ENCODE data around the gene FRMPD4. TPM values are rescaled to one million over a fixed set of nuclear protein-coding genes. Genes with fewer than 3 reads are reported as not detected.
"Not testable (repeated sequence)": the region's sequence is repeated elsewhere in the genome, so short reads cannot be mapped to it uniquely, and the experiment has no call there.

Gene FRMPD4
- total RNA-seq, 1 donor from 2014 or later = under 0.01 TPM

DNA sequence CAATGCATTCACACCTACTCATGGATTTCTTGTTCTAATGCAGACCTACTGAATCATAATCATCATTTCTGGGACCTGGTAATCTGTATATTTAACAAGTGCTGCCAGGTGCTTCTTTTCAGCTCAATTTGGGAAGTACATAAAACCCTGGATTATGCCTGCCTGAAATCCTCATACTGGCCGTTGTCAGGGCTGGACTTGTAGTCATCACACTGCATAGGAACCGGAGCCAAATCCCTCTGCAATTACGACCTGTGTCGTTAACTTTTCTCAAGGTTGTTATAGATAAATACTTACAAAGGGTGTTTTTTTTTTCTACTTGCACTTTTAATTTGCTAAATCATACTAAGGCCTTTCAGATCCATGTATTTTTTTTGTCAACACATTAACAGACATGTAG, 358.1 kb downstream of the FRMPD4 start:
- DNase-seq (ENCODE audit: low read depth, low spot score) = no peak

- DNase-seq (ENCODE audit: low read depth, low spot score) = no peak
These were observed 359.7 kb downstream of the FRMPD4 start for GRCh38 chrX:12497832-12498591.

DNA sequence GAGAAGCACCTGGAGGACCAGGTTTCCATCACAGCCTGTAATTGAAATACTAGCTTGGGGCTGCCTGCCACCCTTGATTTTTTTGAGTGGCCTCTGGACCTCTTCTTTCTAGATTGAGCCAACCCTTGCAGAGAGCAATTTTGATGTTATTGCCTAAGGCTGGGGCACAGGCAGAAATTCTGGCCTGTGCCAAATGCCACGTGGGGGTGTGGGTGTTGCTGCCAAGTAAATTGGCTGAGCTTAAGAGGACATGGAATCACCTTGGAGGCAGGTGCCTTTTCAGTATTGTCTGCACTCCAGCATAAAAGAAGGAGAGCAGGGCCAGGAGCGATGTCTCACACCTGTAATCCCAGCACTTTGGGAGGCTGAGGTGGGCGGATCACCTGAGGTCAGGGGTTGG, 366.9 kb downstream of the FRMPD4 start:
- DNase-seq (ENCODE audit: low read depth, low spot score) = no peak

GRCh38 chrX:12515384-12515783, 377.1 kb downstream of the FRMPD4 start:
- not testable (repeated sequence) for DNase-seq (ENCODE audit: low read depth, low spot score)

DNA sequence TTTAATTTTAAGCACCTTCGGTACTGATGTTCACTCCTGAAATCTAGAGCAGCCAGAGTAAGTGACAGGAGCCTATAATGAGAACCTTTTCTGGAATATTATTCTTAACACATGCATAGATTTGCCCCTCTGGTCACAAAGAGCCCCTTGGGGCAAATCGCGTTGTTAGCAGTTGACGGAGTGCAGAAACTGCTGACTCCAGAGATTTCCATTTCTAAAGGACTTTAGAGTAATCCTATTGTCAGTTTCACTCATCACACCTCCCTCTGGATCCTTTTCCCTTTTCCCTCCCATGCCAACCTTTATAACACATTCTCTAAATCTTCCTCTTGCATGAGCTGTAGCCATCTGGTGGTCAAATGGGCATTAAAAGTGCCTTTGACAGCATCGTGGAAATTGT, 388.0 kb downstream of the FRMPD4 start:
- no peak for DNase-seq (ENCODE audit: low read depth, low spot score)

DNA sequence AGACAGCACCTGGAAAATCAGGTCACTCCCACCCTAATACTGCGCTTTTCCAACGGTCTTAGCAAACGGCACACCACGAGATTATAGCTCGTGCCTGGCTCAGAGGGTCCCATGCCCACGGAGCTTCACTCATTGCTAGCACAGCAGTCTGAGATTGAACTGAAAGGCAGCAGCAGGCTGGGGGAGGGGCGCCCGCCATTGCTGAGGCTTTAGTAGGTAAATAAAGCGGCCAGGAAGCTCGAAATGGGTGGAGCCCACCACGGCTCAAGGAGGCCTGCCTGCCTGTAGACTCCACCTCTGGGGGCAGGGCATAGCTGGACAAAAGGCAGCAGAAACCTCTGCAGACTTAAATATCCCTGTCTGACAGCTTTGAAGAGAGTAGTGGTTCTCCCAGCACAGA, 399.8 kb downstream of the FRMPD4 start:
- not testable (repeated sequence) for DNase-seq (ENCODE audit: low read depth, low spot score)

DNA sequence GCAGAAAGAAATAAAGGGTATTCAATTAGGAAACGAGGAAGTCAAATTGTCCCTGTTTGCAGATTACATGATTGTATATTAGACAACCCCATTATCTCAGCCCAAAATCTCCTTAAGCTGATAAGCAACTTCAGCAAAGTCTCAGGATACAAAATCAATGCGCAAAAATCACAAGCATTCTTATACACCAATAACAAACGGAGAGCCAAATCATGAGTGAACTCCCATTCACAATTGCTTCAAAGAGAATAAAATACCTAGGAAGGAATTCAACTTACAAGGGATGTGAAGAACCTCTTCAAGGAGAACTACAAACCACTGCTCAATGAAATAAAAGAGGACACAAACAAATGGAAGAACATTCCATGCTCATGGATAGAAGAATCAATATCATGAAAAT, 404.0 kb downstream of the FRMPD4 start:
- not testable (repeated sequence) for DNase-seq (ENCODE audit: low read depth, low spot score)

- no peak for DNase-seq (ENCODE audit: low read depth, low spot score)
These were observed 410.1 kb downstream of the FRMPD4 start for GRCh38 chrX:12548341-12548740.

- no peak for DNase-seq (ENCODE audit: low read depth, low spot score)
These were observed 410.5 kb downstream of the FRMPD4 start for GRCh38 chrX:12548746-12549145.

DNA sequence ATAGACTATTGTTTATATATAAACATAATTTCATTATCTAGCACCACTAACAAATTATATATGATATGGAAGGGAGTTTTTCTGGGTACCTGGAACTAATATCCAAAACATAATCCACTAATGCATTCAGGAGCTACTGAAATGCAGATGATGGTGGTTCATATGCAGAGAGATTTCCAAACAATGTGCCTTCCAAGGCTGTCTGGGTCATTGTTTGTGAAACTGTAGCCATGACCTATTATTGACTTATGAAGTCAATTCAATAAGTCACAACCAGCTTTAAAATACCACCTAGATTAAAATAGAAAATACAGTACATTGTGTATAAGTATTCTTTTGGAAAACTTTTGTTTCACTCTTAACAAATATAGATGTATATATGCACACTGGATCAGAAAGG, 415.9 kb downstream of the FRMPD4 start:
- DNase-seq (ENCODE audit: low read depth, low spot score) = no peak

- DNase-seq (ENCODE audit: low read depth, low spot score) = no peak
These were observed 424.8 kb downstream of the FRMPD4 start for GRCh38 chrX:12563121-12563520.

- DNase-seq (ENCODE audit: low read depth, low spot score) = no peak
These were observed 425.9 kb downstream of the FRMPD4 start for GRCh38 chrX:12564221-12564620.

DNA sequence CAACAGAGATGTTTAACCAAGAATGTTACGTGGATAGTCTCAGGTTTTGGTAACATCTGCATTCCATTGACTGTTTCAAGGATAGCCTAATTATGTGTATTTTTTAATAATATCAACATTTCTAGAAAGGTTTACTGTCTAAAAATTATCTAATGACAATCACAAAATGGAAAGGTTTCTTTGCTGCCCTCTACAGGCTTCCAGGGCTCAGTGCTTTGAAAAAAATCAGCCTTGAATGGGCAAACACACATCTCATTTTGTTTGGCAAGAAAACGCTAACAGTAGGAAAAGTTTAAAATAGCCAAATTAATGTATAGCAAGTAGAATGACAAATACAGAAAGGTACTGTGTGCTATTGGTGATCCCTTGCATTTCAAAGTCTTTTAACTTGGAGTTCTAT, 429.6 kb downstream of the FRMPD4 start:
- no peak for DNase-seq (ENCODE audit: low read depth, low spot score)

GRCh38 chrX:12570859-12571501, 432.7 kb downstream of the FRMPD4 start:
- no peak for DNase-seq (ENCODE audit: low read depth, low spot score)

DNA sequence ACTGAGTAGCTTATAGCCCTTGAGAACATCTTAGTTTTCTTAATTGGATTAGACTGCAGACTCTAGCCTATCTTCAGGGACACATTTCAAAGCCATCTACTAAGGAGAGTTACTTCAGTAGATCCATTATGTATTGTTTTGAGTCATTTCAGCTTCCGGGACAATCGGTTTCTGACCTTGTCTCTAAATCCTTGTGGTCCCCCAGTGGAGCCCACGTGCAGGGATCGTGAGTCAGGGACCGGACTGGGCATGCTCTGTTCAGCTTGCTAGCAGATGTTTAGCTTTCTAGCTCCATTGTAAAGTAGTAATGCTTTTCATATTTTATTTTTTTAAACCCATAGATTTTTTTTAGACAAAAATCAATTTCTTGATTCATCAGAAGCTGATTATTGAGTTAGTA, 441.0 kb downstream of the FRMPD4 start:
- DNase-seq (ENCODE audit: low read depth, low spot score) = no peak

DNA sequence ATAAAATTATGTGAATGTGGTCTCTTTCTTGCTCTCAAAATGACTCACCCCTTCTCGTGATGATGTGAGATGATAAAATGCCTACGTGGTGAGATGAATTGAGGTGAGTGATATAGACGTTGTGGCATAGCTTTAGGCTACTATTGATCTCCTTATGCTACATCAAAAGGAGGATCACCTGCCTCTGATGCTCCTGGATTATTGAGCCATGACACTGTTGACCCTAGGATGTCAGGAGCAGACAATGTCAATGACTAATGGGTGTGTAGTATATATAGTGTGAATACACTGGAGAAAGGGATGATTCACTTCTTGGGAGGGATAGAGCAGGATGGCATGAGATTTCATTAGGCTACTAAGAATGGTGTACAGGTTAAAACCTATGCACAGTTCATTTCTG, 442.3 kb downstream of the FRMPD4 start:
- DNase-seq (ENCODE audit: low read depth, low spot score) = no peak

DNA sequence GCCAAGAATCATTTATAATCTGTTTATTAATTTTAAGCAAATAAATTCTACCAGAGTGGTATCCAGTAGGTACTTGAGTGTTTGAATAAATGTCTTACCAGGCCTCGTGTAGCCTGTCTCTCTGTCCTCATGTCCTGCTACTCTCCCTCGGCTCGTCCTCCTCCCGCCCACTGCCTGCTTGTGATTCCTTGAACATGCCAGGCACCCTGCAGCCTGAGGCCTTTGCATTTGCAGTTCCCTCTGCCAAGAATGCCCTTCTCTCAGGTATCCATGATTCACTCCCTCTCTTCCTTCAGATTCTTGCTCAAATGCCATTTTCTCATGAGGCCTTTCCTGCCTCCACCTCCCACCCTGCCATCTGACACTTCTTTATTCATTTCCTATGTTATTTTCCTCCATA, 443.3 kb downstream of the FRMPD4 start:
- DNase-seq (ENCODE audit: low read depth, low spot score) = no peak

DNA sequence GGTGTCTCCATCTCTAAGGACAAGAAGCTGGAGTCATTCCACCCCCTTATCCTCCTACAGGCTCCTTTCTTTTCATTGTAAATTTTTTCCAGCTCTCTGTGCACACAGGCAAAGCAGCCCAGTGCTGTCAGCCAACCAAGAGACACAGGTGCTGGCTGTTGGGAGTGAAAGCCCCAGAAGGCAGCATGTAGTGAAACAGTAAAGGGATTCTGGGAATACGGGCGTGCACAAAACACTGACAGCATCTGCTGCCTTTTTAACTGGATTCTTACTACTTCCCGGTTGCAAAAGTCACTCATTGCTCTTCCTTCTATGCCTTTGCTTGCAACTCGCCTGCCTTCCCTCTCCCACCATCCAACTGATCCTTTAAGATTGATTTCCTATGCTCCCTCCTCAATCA, 444.4 kb downstream of the FRMPD4 start:
- no peak for DNase-seq (ENCODE audit: low read depth, low spot score)

DNA sequence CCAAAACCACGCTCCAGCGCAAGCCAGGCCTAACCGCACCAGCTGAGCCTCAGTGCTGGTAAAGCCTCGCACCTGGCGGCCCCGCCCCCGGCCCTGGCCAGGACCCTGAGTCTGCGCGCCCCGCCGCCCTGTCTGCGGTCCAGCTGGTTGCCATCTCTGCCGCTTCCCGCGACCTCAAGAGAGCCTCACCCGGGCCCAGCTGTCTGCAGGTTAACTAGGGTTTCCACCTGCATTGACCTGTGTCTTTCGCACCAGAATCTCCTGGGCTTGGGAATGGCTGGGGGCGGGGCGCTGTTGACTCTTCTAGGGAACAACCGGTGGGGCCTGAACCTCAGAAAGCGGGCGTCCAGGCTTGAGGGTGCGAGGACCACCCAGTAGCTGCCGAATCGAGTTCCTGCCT, 445.3 kb downstream of the FRMPD4 start:
- DNase-seq (ENCODE audit: low read depth, low spot score) = no peak

DNA sequence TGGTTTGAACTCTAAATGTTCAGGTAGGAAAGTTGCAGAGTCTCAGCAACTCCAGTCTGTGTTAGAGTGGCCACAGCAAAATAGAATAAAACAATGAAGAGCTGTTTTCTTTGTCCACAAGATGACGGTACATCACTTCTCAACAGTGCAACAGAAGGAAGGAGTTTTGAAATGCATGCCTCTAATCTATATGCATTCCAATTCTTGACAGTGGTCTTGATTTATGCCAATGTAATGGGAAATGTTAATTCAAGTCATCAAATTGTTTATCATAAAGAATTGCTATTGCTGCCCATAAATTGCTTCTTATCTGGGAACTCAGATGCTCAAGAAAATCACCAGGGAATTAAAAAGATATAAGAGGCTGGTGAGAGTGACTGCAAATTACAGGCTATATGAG, 457.4 kb downstream of the FRMPD4 start:
- DNase-seq (ENCODE audit: low read depth, low spot score) = no peak

GRCh38 chrX:12610079-12610478, 471.8 kb downstream of the FRMPD4 start:
- no peak for DNase-seq (ENCODE audit: low read depth, low spot score)

GRCh38 chrX:12611471-12611870, 473.2 kb downstream of the FRMPD4 start:
- no peak for DNase-seq (ENCODE audit: low read depth, low spot score)

GRCh38 chrX:12614266-12614665, 476.0 kb downstream of the FRMPD4 start:
- no peak for DNase-seq (ENCODE audit: low read depth, low spot score)
